ENCODE results near the gene SUPT3H. TPM values are rescaled to one million over a fixed set of nuclear protein-coding genes. Genes with fewer than 3 reads are reported as not detected.

The SUPT3H gene
- total RNA-seq, 1 experiment from 2014 or later, result 5.3 TPM

GRCh38 chr6:44800171-44800783, 577.5 kb downstream of the SUPT3H start:
- no peak for DNase-seq (ENCODE audit: low spot score)

- DNase-seq (ENCODE audit: low spot score), result no peak
Observed at GRCh38 chr6:44797746-44798145, 580.0 kb downstream of the SUPT3H start.

DNA sequence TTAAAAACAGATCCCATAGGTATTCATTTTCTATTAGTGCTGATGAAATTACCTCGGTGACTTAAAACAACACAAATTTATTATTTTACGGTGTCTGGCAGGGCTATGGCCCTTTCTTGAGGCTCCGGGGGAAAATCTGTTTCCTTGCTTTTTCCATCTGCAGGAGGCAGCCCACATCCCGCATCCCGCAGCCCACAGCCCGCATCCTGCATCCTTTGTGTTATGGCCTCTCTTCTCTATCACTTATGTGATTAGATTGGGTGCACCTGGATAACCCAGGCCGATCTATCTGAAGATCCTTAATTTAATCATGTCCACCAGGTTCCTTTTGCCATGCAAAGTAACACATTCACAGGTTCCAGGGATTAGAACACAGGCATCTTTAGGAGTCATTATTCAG, 582.4 kb downstream of the SUPT3H start:
- no peak for DNase-seq (ENCODE audit: low spot score)

GRCh38 chr6:44789806-44790205, 587.9 kb downstream of the SUPT3H start:
- DNase-seq (ENCODE audit: low spot score), result no peak

DNA sequence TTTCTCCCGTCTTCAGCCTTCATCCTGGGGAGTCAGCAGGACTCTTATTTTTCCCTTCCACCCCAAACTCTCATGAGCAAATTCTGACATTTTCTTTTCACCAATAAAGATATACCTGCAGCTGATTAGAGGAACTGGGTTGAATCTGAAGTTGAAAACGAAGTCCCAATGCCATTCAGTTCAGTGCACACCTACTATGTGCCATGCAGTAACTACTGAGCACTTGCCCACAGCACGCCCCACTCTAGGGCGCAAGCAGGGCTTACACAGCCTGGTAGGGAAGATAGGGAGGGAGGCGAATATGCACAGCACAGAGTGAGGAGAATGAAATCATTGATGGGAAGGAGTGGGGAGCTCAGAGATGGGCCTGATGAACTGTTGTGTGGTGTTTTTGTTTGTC, 588.7 kb downstream of the SUPT3H start:
- no peak for DNase-seq (ENCODE audit: low spot score)

- DNase-seq (ENCODE audit: low spot score), result no peak
Observed at GRCh38 chr6:44788387-44788981, 589.2 kb downstream of the SUPT3H start.

- no peak for DNase-seq (ENCODE audit: low spot score)
Observed at GRCh38 chr6:44787254-44787834, 590.4 kb downstream of the SUPT3H start.

GRCh38 chr6:44785130-44785529, 592.6 kb downstream of the SUPT3H start:
- no peak for DNase-seq (ENCODE audit: low spot score)

DNA sequence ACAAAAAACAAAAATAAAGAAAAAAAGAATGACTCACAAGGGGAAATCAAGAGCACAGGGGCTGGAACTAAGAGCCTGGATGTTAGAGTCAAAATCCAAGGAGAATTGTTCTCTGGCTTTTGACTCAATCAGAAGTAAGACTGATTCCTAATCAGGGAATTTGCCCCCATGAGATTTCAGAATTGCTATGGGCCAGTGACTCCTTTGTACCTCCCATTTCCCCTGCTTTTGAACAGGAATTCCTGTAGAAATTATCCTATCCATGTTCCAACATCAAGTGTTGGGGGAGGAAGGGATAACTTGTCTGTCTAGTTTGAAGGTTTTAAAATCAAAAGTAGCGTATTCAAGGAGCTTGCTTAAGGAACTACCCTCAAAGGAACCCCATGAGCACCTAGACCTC, 593.5 kb downstream of the SUPT3H start:
- DNase-seq (ENCODE audit: low spot score), result no peak

GRCh38 chr6:44782892-44783291, 594.8 kb downstream of the SUPT3H start:
- DNase-seq (ENCODE audit: low spot score), result no peak

DNA sequence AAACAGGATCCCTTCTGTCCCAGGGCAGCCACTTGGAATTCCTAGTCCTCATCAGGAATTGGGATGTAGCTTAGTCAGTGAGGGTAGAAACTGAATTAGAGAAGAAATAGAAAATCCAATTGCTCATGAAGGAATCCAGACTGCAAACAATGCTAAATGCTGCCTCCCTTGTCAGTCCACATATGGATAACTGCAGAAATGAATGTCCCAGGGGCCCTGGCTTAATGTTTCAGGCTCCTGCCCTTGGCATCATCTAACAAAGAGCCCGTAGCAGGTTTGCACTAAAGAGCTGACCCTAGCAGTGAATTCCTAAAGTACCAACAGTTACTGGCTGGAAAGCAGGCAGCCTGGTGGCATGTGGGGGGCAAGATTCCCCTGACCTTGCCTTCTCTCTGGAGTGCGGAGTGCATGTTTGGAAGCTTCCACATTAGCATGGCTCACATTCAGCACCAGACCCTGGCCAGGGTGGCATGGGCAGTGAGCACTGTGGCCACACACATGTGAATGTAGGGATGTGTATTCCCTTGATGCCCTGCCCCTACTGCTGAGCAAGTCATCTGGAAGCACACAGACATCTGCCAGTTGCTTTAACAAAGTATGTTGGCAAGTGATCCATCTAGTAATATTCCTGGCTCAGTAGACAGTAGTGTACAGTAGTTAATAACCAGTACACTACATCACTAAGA, 595.7 kb downstream of the SUPT3H start:
- DNase-seq (ENCODE audit: low spot score), result no peak

- DNase-seq (ENCODE audit: low spot score), result no peak
Observed at GRCh38 chr6:44780161-44780560, 597.6 kb downstream of the SUPT3H start.

GRCh38 chr6:44779130-44779826, 598.5 kb downstream of the SUPT3H start:
- no peak for DNase-seq (ENCODE audit: low spot score)

Other genes with a start within 250 kb of the SUPT3H start
- gene RUNX2, start 49.6 kb downstream of the SUPT3H start, total RNA-seq (2014; rRNA removed; shearing (Covaris generic)), result 1.1 and 4.3 TPM in 2 replicates

Measured in A172 (cell line).